HG02884 (cell line): ENCODE data around the gene RANBP17.
A peak's percentile ranks its signal among the peaks of the same experiment; 100 is the strongest.
"Not testable (repeated sequence)": the region's sequence is repeated elsewhere in the genome, so short reads cannot be mapped to it uniquely, and the experiment has no call there.

Experiments used
- ATAC-seq: cut with Tn5 transposase; IDR thresholded peaks from one replicate; pipeline ENCODE4 v1.9.1; 2021; ENCODE audit warnings: mild to moderate bottlenecking, moderate library complexity; ENCODE audit not compliant: unreplicated experiment

RANBP17 gene

GRCh38 chr5:171143926-171144325, 282.1 kb downstream of the RANBP17 start:
- no peak for ATAC-seq

- ATAC-seq = no peak
Observed at GRCh38 chr5:171149333-171149732, 287.5 kb downstream of the RANBP17 start.

GRCh38 chr5:171149772-171150171, 288.0 kb downstream of the RANBP17 start:
- ATAC-seq = no peak

- ATAC-seq = no peak
Observed at GRCh38 chr5:171152382-171152781, 290.6 kb downstream of the RANBP17 start.

GRCh38 chr5:171155621-171156020, 293.8 kb downstream of the RANBP17 start:
- no peak for ATAC-seq

- no peak for ATAC-seq
Observed at GRCh38 chr5:171157276-171157675, 295.5 kb downstream of the RANBP17 start.

GRCh38 chr5:171157775-171158174, 296.0 kb downstream of the RANBP17 start:
- ATAC-seq = no peak

- no peak for ATAC-seq
Observed at GRCh38 chr5:171158581-171158980, 296.8 kb downstream of the RANBP17 start.

- ATAC-seq = no peak
Observed at GRCh38 chr5:171162165-171162564, 300.3 kb downstream of the RANBP17 start.

- peak; percentile 86 for ATAC-seq
Observed at GRCh38 chr5:171162596-171162995, 300.8 kb downstream of the RANBP17 start.

- ATAC-seq = no peak
Observed at GRCh38 chr5:171166766-171167165, 304.9 kb downstream of the RANBP17 start.

GRCh38 chr5:171168171-171168570, 306.4 kb downstream of the RANBP17 start:
- no peak for ATAC-seq

- ATAC-seq = not testable (repeated sequence)
Observed at GRCh38 chr5:171174960-171175359, 313.1 kb downstream of the RANBP17 start.

- no peak for ATAC-seq
Observed at GRCh38 chr5:171175746-171176145, 313.9 kb downstream of the RANBP17 start.

GRCh38 chr5:171178190-171178589, 316.4 kb downstream of the RANBP17 start:
- ATAC-seq = not testable (repeated sequence)

- no peak for ATAC-seq
Observed at GRCh38 chr5:171188016-171188415, 326.2 kb downstream of the RANBP17 start.

- ATAC-seq = no peak
Observed at GRCh38 chr5:171189442-171189841, 327.6 kb downstream of the RANBP17 start.

GRCh38 chr5:171192111-171192510, 330.3 kb downstream of the RANBP17 start:
- ATAC-seq = no peak

GRCh38 chr5:171201310-171201709, 339.5 kb downstream of the RANBP17 start:
- no peak for ATAC-seq

- no peak for ATAC-seq
Observed at GRCh38 chr5:171205375-171205774, 343.6 kb downstream of the RANBP17 start.

- no peak for ATAC-seq
Observed at GRCh38 chr5:171207256-171207847, 345.5 kb downstream of the RANBP17 start.

GRCh38 chr5:171221916-171222315, 360.1 kb downstream of the RANBP17 start:
- ATAC-seq = no peak

GRCh38 chr5:171223927-171224326, 362.1 kb downstream of the RANBP17 start:
- no peak for ATAC-seq
